ENCODE data around the gene KICS2.
"Not testable (repeated sequence)": the region's sequence is repeated elsewhere in the genome, so short reads cannot be mapped to it uniquely, and the experiment has no call there.

GRCh38 chr12:64217643-64218042 lies 4.5 kb downstream of the KICS2 start:
- TF ChIP-seq, protein P1, sequence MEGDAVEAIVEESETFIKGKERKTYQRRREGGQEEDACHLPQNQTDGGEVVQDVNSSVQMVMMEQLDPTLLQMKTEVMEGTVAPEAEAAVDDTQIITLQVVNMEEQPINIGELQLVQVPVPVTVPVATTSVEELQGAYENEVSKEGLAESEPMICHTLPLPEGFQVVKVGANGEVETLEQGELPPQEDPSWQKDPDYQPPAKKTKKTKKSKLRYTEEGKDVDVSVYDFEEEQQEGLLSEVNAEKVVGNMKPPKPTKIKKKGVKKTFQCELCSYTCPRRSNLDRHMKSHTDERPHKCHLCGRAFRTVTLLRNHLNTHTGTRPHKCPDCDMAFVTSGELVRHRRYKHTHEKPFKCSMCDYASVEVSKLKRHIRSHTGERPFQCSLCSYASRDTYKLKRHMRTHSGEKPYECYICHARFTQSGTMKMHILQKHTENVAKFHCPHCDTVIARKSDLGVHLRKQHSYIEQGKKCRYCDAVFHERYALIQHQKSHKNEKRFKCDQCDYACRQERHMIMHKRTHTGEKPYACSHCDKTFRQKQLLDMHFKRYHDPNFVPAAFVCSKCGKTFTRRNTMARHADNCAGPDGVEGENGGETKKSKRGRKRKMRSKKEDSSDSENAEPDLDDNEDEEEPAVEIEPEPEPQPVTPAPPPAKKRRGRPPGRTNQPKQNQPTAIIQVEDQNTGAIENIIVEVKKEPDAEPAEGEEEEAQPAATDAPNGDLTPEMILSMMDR (IDR thresholded peaks at IDR 0.05): not testable (repeated sequence)
- TF ChIP-seq POLR2A (IDR thresholded peaks at IDR 0.05): not testable (repeated sequence)

Measured in Peyer's patch (tissue), 4 donors.